K562 (cell line): ENCODE measurements around the gene MIB2. TPM values are rescaled to one million over a fixed set of nuclear protein-coding genes. Genes with fewer than 3 reads are reported as not detected.

Source experiments
- CREB1 ChIP-seq, 2 experiments: sonication (generic) in 1 of 2; formaldehyde crosslinking in 1 of 2; IDR thresholded peaks; 2 replicates each; pipeline versions ENCODE4 v1.6.1 to v1.8.0; 2012 to 2022; ENCODE audit warnings: inconsistent platforms in 1 of 2, mild to moderate bottlenecking in 1 of 2, missing genetic modification reagents in 1 of 2, moderate library complexity in 1 of 2
- DIDO1 ChIP-seq: fragments of 450-650 bp; IDR thresholded peaks from 2 replicates; pipeline ENCODE4 v1.6.1; 2016; ENCODE audit warnings: low read depth, missing biosample characterization, missing genetic modification characterization
- ERF ChIP-seq: fragments of 450-650 bp; formaldehyde crosslinking; IDR thresholded peaks from 2 replicates; pipeline ENCODE4 v1.4.0; 2020; ENCODE audit warnings: mild to moderate bottlenecking, mixed read lengths
- ETS2 ChIP-seq: IDR thresholded peaks from 2 replicates; pipeline ENCODE4 v1.6.1; 2016; ENCODE audit warnings: borderline replicate concordance, missing genetic modification characterization, mild to moderate bottlenecking, moderate library complexity, missing compliant biosample characterization; ENCODE audit not compliant: poor library complexity, severe bottlenecking
- FOXJ2 ChIP-seq: fragments of 200-800 bp; sonication (Bioruptor generic); IDR thresholded peaks from 2 replicates; pipeline ENCODE4 v1.6.1; 2016; ENCODE audit warnings: missing genetic modification characterization, missing compliant biosample characterization
- GATAD2A ChIP-seq: fragments of 450-650 bp; IDR thresholded peaks from 2 replicates; pipeline ENCODE4 v1.6.1; 2017
- HDAC1 ChIP-seq, 2 experiments: fragments of 450-650 bp; IDR thresholded peaks; 2 replicates each; pipeline ENCODE4 v1.6.1; 2016 to 2017; ENCODE audit warnings: inconsistent platforms in 1 of 2, mild to moderate bottlenecking in 1 of 2, moderate library complexity in 1 of 2
- KLF6 ChIP-seq: fragments of 250-450 bp; sonication (Bioruptor Pico); IDR thresholded peaks from 2 replicates; pipeline ENCODE4 v1.4.0; 2020; ENCODE audit warnings: mild to moderate bottlenecking, moderate library complexity, borderline replicate concordance
- NFIX ChIP-seq: fragments of 250-450 bp; sonication (Bioruptor Pico); IDR thresholded peaks from 2 replicates; pipeline ENCODE4 v1.4.0; 2020; ENCODE audit warnings: low read depth, mild to moderate bottlenecking, moderate library complexity
- PATZ1 ChIP-seq: fragments of 250-450 bp; sonication (Bioruptor Pico); IDR thresholded peaks from 2 replicates; pipeline ENCODE4 v1.5.0; 2020; ENCODE audit warnings: mild to moderate bottlenecking, borderline replicate concordance
- PYGO2 ChIP-seq: fragments of 450-650 bp; IDR thresholded peaks from 2 replicates; pipeline ENCODE4 v1.6.1; 2016; ENCODE audit warnings: mild to moderate bottlenecking, missing genetic modification characterization, moderate library complexity, missing compliant biosample characterization
- SLC30A9 ChIP-seq: fragments of 250-450 bp; sonication (Bioruptor Pico); IDR thresholded peaks from 2 replicates; pipeline ENCODE4 v1.8.0; 2022; ENCODE audit warnings: mild to moderate bottlenecking, moderate library complexity
- SMAD3 ChIP-seq: fragments of 450-650 bp; formaldehyde crosslinking; conservative IDR thresholded peaks from 2 replicates; pipeline ENCODE4 v1.4.0; 2020; ENCODE audit warnings: mild to moderate bottlenecking
- SRF ChIP-seq, 2 experiments: fragments of 250-450, 450-650 bp in 1 of 2; sonication (Bioruptor Pico) in 1 of 2; sonication (generic) in 1 of 2; formaldehyde crosslinking; IDR thresholded peaks; 2 replicates each; pipeline versions ENCODE4 v1.5.0 to v1.5.1; 2020 to 2022; ENCODE audit warnings: mild to moderate bottlenecking in 1 of 2, missing genetic modification reagents in 1 of 2
- ZKSCAN8 ChIP-seq: fragments of 200-800 bp; sonication (Bioruptor generic); IDR thresholded peaks from 2 replicates; pipeline ENCODE4 v1.6.1; 2016; ENCODE audit warnings: missing genetic modification characterization, missing compliant biosample characterization
- ZNF12 ChIP-seq: sonication (generic); formaldehyde crosslinking; IDR thresholded peaks from 2 replicates; pipeline ENCODE4 v1.4.0; 2020; ENCODE audit warnings: mild to moderate bottlenecking, missing genetic modification reagents
- ZNF121 ChIP-seq: sonication (generic); formaldehyde crosslinking; conservative IDR thresholded peaks from 2 replicates; pipeline ENCODE4 v1.8.0; 2022; ENCODE audit warnings: missing genetic modification reagents
- ZNF133 ChIP-seq: fragments of 250-450 bp; sonication (Bioruptor Pico); IDR thresholded peaks from 2 replicates; pipeline ENCODE4 v1.4.0; 2020; ENCODE audit warnings: mild to moderate bottlenecking
- ZNF140 ChIP-seq: fragments of 250-450 bp; sonication (Bioruptor Pico); IDR thresholded peaks from 2 replicates; pipeline ENCODE4 v1.8.0; 2021; ENCODE audit warnings: moderate library complexity, mild to moderate bottlenecking, inconsistent platforms
- ZNF23 ChIP-seq: fragments of 250-450 bp; sonication (Bioruptor Pico); IDR thresholded peaks from 2 replicates; pipeline ENCODE4 v1.4.0; 2020; ENCODE audit warnings: mild to moderate bottlenecking
- ZNF347 ChIP-seq: fragments of 450-650 bp; formaldehyde crosslinking; IDR thresholded peaks from 2 replicates; pipeline ENCODE4 v1.4.0; 2020; ENCODE audit warnings: low read depth, mild to moderate bottlenecking, moderate library complexity
- ZNF586 ChIP-seq: fragments of 450-650 bp; formaldehyde crosslinking; conservative IDR thresholded peaks from 2 replicates; pipeline ENCODE4 v1.4.0; 2020; ENCODE audit warnings: mild to moderate bottlenecking, moderate library complexity
- ZNF707 ChIP-seq: fragments of 250-450 bp; sonication (Bioruptor Pico); conservative IDR thresholded peaks from 2 replicates; pipeline ENCODE4 v1.8.0; 2022; ENCODE audit warnings: inconsistent platforms, mild to moderate bottlenecking, moderate library complexity
- ZNF76 ChIP-seq: fragments of 250-450 bp; sonication (Bioruptor Pico); IDR thresholded peaks from 2 replicates; pipeline ENCODE4 v1.4.0; 2020; ENCODE audit warnings: mild to moderate bottlenecking, moderate library complexity, borderline replicate concordance
- ZNF830 ChIP-seq: fragments of 250-450 bp; sonication (Bioruptor Pico); IDR thresholded peaks from 2 replicates; pipeline ENCODE4 v1.5.0; 2021; ENCODE audit warnings: mild to moderate bottlenecking
- polyA plus RNA-seq, 8 experiments: library from polyadenylated mRNA; depleted of rRNA in 4 of 8; stranded (reverse) in 5 of 8; unstranded in 3 of 8; fragments of >200 nt; fragmentation: Nextera tagmentation in 2 of 8; fragmentation: Illumina TruSeq in 1 of 8; extraction: Ambion mirVana in 2 of 8; extraction: Trizol in 1 of 8; gene quantifications; 2 replicates each; pipeline versions ENCODE4 v1.2.1 to v1.2.3, GENCODE V29; 2011 to 2014; ENCODE audit warnings: inconsistent platforms in 1 of 8, missing spikeins in 1 of 8
- total RNA-seq, 7 experiments: library from RNA; depleted of rRNA in 6 of 7; stranded (reverse); fragments of >200 nt in 6 of 7; fragmentation: Illumina TruSeq in 2 of 7; extraction: Trizol in 2 of 7; gene quantifications; 2 replicates each; pipeline versions ENCODE4 v1.2.1 to v1.2.3, GENCODE V29; 2011 to 2021; ENCODE audit warnings: low replicate concordance in 1 of 7
- TF ChIP-seq, protein P1 (sequence below), 2 experiments: fragments of 450-650 bp; conservative IDR thresholded peaks; 2 replicates each; pipeline ENCODE4 v1.6.1; 2017; ENCODE audit warnings: mild to moderate bottlenecking in 2 of 2, moderate library complexity in 2 of 2

MIB2 gene
- total and polyA plus RNA-seq, 9 of the 15 experiments (the other 6 are each of a cell fraction or from before 2014, with no cell fraction given) = 0.04 to 17.0 (median 4.9) TPM; not detected in 1

GRCh38 chr1:1609822-1610485 is 5.3 kb upstream of the MIB2 start (continued):
- no peak for TF ChIP-seq ETS2 (tag)
- 0 out of 2 replicates have a peak, but pooled peaks have one; percentile 35 for TF ChIP-seq PATZ1 (CRISPR knock-in tag)
- TF ChIP-seq HDAC1 (IDR thresholded peaks at IDR 0.05) = no peak
- peak; percentile 72; the same call in 1 of the 2 replicates for TF ChIP-seq ZNF133
- peak; percentile 96 for TF ChIP-seq SMAD3
- peak; percentile 89 for TF ChIP-seq ERF (CRISPR knock-in tag)
- TF ChIP-seq CREB1 (IDR thresholded peaks at IDR 0.05) = no peak
- TF ChIP-seq CREB1 (CRISPR knock-in tag; IDR thresholded peaks at IDR 0.05) = no peak
- TF ChIP-seq FOXJ2 = no peak
- TF ChIP-seq KLF6 (CRISPR knock-in tag) = peak; percentile 92; the same call in 1 of the 2 replicates
- 0 out of 2 replicates have a peak, but pooled peaks have one; percentile 64 for TF ChIP-seq ZNF347
- TF ChIP-seq ZNF121 = no peak
- no peak for TF ChIP-seq GATAD2A
- peak; percentile 94 for TF ChIP-seq PYGO2 (tag)
- no peak for TF ChIP-seq SLC30A9 (CRISPR knock-in tag)
- TF ChIP-seq ZNF12 (CRISPR knock-in tag) = no peak
- peak; percentile 79 for TF ChIP-seq ZNF76
- TF ChIP-seq ZNF23 = peak; percentile 77
- TF ChIP-seq ZNF586 (CRISPR knock-in tag) = peak; percentile 78; the same call in 1 of the 2 replicates
- TF ChIP-seq ZNF830 = no peak
- 0 out of 2 replicates have a peak, but pooled peaks have one; percentile 9 for TF ChIP-seq NFIX (CRISPR knock-in tag)
- peak; percentile 90 for TF ChIP-seq ZKSCAN8 (CRISPR knock-in tag)
- TF ChIP-seq, protein P1, sequence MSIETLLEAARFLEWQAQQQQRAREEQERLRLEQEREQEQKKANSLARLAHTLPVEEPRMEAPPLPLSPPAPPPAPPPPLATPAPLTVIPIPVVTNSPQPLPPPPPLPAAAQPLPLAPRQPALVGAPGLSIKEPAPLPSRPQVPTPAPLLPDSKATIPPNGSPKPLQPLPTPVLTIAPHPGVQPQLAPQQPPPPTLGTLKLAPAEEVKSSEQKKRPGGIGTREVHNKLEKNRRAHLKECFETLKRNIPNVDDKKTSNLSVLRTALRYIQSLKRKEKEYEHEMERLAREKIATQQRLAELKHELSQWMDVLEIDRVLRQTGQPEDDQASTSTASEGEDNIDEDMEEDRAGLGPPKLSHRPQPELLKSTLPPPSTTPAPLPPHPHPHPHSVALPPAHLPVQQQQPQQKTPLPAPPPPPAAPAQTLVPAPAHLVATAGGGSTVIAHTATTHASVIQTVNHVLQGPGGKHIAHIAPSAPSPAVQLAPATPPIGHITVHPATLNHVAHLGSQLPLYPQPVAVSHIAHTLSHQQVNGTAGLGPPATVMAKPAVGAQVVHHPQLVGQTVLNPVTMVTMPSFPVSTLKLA (conservative IDR thresholded peaks at IDR 0.05) = 0 out of 4 replicates have a peak, but pooled peaks of 1 of the 2 experiments have one; percentile 30
- peak; percentile 69; the same call in 1 of the 2 replicates for TF ChIP-seq DIDO1
- TF ChIP-seq ZNF140 = peak; percentile 70; the same call in 1 of the 2 replicates
- TF ChIP-seq ZNF707 = peak; percentile 71; the same call in 1 of the 2 replicates
- peak in 1 of 2 experiments; percentile 69; a peak in 1 of 4 replicates for TF ChIP-seq SRF (CRISPR knock-in tag; IDR thresholded peaks at IDR 0.05)
